Activated T-helper 1 cell treated with anti-CD3 and anti-CD28 coated beads, Interleukin-2, amount 50 U/mL, for 16 hours (primary cell): Measurements from ENCODE around the gene CD1C.
"Not testable (repeated sequence)": the region's sequence is repeated elsewhere in the genome, so short reads cannot be mapped to it uniquely, and the experiment has no call there.

Source experiments
- DNase-seq, 2 donors: peaks; one replicate each; pipeline ENCODE4 v3.0.0-alpha.2; 2020; ENCODE audit warnings: low read depth in 1 of 2, low spot score in 1 of 2

Gene CD1C

GRCh38 chr1:158328426-158328825 is 38.7 kb downstream of the CD1C start:
- no peak for DNase-seq

- DNase-seq = no peak
Observed at GRCh38 chr1:158329300-158329699, 39.6 kb downstream of the CD1C start.

GRCh38 chr1:158329733-158330132 is 40.0 kb downstream of the CD1C start:
- no peak for DNase-seq

GRCh38 chr1:158330391-158331105 is 40.8 kb downstream of the CD1C start:
- no peak for DNase-seq

GRCh38 chr1:158331106-158331425 is 41.3 kb downstream of the CD1C start:
- no peak for DNase-seq

- DNase-seq = no peak
Observed at GRCh38 chr1:158331481-158332150, 41.9 kb downstream of the CD1C start, which contains the start of gene CD1B. CD1B (minus strand) TSS chr1:158331531; CDS start chr1:158331423, 108 bp downstream.

GRCh38 chr1:158333405-158334155 is 43.9 kb downstream of the CD1C start:
- DNase-seq = no peak

- no peak for DNase-seq
Observed at GRCh38 chr1:158334526-158335212, 44.9 kb downstream of the CD1C start.

- DNase-seq = no peak
Observed at GRCh38 chr1:158335213-158335532, 45.5 kb downstream of the CD1C start.

- DNase-seq = not testable (repeated sequence)
Observed at GRCh38 chr1:158336413-158336812, 46.7 kb downstream of the CD1C start.
